ENCODE data around the gene SLC6A2.

The SLC6A2 gene

GRCh38 chr16:55671206-55671973 lies 15.6 kb downstream of the SLC6A2 start:
- Histone ChIP-seq H3K4me3 (ENCODE audit: extremely low read depth, insufficient read depth, low read length, poor library complexity, severe bottlenecking) (no peak overlapping the region), H3K9me3 (ENCODE audit: control insufficient read depth, low read length) (no peaks in the 10 kb centered on the region), H3K36me3 (ENCODE audit: control insufficient read depth, insufficient read depth, low read length) (no peaks in the 10 kb centered on the region), H3K4me1 (ENCODE audit: control insufficient read depth, insufficient read depth, low read length, poor library complexity, severe bottlenecking) (no peaks in the 10 kb centered on the region), H3K27ac (ENCODE audit: low read depth, low read length, severe bottlenecking) (no peak overlapping the region)
- WGBS, 2 experiments (ENCODE audit: insufficient coverage in 2 of 2), result 89 to 91% methylated on average over 21 of the region's 26 CpGs

GRCh38 chr16:55671974-55672280 lies 16.1 kb downstream of the SLC6A2 start:
- Histone ChIP-seq H3K4me3 (ENCODE audit: extremely low read depth, insufficient read depth, low read length, poor library complexity, severe bottlenecking) (no peak overlapping the region), H3K4me1 (ENCODE audit: control insufficient read depth, insufficient read depth, low read length, poor library complexity, severe bottlenecking) (no peaks in the 10 kb centered on the region), H3K36me3 (ENCODE audit: control insufficient read depth, insufficient read depth, low read length) (no peaks in the 10 kb centered on the region), H3K27ac (ENCODE audit: low read depth, low read length, severe bottlenecking) (no peak overlapping the region), H3K9me3 (ENCODE audit: control insufficient read depth, low read length) (no peaks in the 10 kb centered on the region)
- WGBS, 2 experiments (ENCODE audit: insufficient coverage in 2 of 2), result 89 to 97% methylated on average over 8 to 10 of the region's 10 CpGs

GRCh38 chr16:55672471-55672870 lies 16.7 kb downstream of the SLC6A2 start:
- WGBS, 2 experiments (ENCODE audit: insufficient coverage in 2 of 2), result 85% methylated on average over 4 to 5 of the region's 6 CpGs
- H3K4me3 ChIP-seq (ENCODE audit: extremely low read depth, insufficient read depth, low read length, poor library complexity, severe bottlenecking), result no peak overlapping the region
- H3K9me3 ChIP-seq (ENCODE audit: control insufficient read depth, low read length), result no peaks in the 10 kb centered on the region
- H3K36me3 ChIP-seq (ENCODE audit: control insufficient read depth, insufficient read depth, low read length), result no peaks in the 10 kb centered on the region
- no peaks in the 10 kb centered on the region for H3K4me1 ChIP-seq (ENCODE audit: control insufficient read depth, insufficient read depth, low read length, poor library complexity, severe bottlenecking)
- no peak overlapping the region for H3K27ac ChIP-seq (ENCODE audit: low read depth, low read length, severe bottlenecking)

GRCh38 chr16:55678161-55678821 lies 22.5 kb downstream of the SLC6A2 start:
- no peaks in the 10 kb centered on the region for H3K36me3 ChIP-seq (ENCODE audit: control insufficient read depth, insufficient read depth, low read length)
- WGBS, 2 experiments (ENCODE audit: insufficient coverage in 2 of 2), result 61 to 67% methylated on average over 3 to 5 of the region's 7 CpGs
- no peaks in the 10 kb centered on the region for H3K4me1 ChIP-seq (ENCODE audit: control insufficient read depth, insufficient read depth, low read length, poor library complexity, severe bottlenecking)
- H3K9me3 ChIP-seq (ENCODE audit: control insufficient read depth, low read length), result no peaks in the 10 kb centered on the region
- no peak overlapping the region for H3K27ac ChIP-seq (ENCODE audit: low read depth, low read length, severe bottlenecking)
- no peak overlapping the region for H3K4me3 ChIP-seq (ENCODE audit: extremely low read depth, insufficient read depth, low read length, poor library complexity, severe bottlenecking)

- Histone ChIP-seq H3K9me3 (ENCODE audit: control insufficient read depth, low read length) (no peaks in the 10 kb centered on the region), H3K27ac (ENCODE audit: low read depth, low read length, severe bottlenecking) (no peak overlapping the region), H3K4me1 (ENCODE audit: control insufficient read depth, insufficient read depth, low read length, poor library complexity, severe bottlenecking) (no peaks in the 10 kb centered on the region), H3K36me3 (ENCODE audit: control insufficient read depth, insufficient read depth, low read length) (no peaks in the 10 kb centered on the region), H3K4me3 (ENCODE audit: extremely low read depth, insufficient read depth, low read length, poor library complexity, severe bottlenecking) (no peak overlapping the region)
- 81 to 95% methylated on average over 6 of the region's 7 CpGs for WGBS, 2 experiments (ENCODE audit: insufficient coverage in 2 of 2)
These were observed 26.3 kb downstream of the SLC6A2 start for GRCh38 chr16:55682086-55682485.

- Histone ChIP-seq H3K4me1 (ENCODE audit: control insufficient read depth, insufficient read depth, low read length, poor library complexity, severe bottlenecking) (no peaks in the 10 kb centered on the region), H3K9me3 (ENCODE audit: control insufficient read depth, low read length) (no peaks in the 10 kb centered on the region), H3K36me3 (ENCODE audit: control insufficient read depth, insufficient read depth, low read length) (no peaks in the 10 kb centered on the region), H3K4me3 (ENCODE audit: extremely low read depth, insufficient read depth, low read length, poor library complexity, severe bottlenecking) (no peak overlapping the region), H3K27ac (ENCODE audit: low read depth, low read length, severe bottlenecking) (no peak overlapping the region)
- 100% methylated on average over 1 of the region's 1 CpG for WGBS, 2 experiments (ENCODE audit: insufficient coverage in 2 of 2)
These were observed 30.2 kb downstream of the SLC6A2 start for GRCh38 chr16:55685973-55686372.

GRCh38 chr16:55686671-55687070 lies 30.9 kb downstream of the SLC6A2 start:
- Histone ChIP-seq H3K9me3 (ENCODE audit: control insufficient read depth, low read length) (no peaks in the 10 kb centered on the region), H3K4me3 (ENCODE audit: extremely low read depth, insufficient read depth, low read length, poor library complexity, severe bottlenecking) (no peak overlapping the region), H3K4me1 (ENCODE audit: control insufficient read depth, insufficient read depth, low read length, poor library complexity, severe bottlenecking) (no peaks in the 10 kb centered on the region), H3K27ac (ENCODE audit: low read depth, low read length, severe bottlenecking) (no peak overlapping the region), H3K36me3 (ENCODE audit: control insufficient read depth, insufficient read depth, low read length) (no peaks in the 10 kb centered on the region)
- 100% methylated on average over 1 of the region's 1 CpG; no CpG with 5 or more reads in 1 of the 2 experiments for WGBS, 2 experiments (ENCODE audit: insufficient coverage in 2 of 2)

GRCh38 chr16:55687802-55688201 lies 32.0 kb downstream of the SLC6A2 start:
- Histone ChIP-seq H3K36me3 (ENCODE audit: control insufficient read depth, insufficient read depth, low read length) (no peaks in the 10 kb centered on the region), H3K9me3 (ENCODE audit: control insufficient read depth, low read length) (no peaks in the 10 kb centered on the region), H3K4me1 (ENCODE audit: control insufficient read depth, insufficient read depth, low read length, poor library complexity, severe bottlenecking) (no peaks in the 10 kb centered on the region), H3K27ac (ENCODE audit: low read depth, low read length, severe bottlenecking) (no peak overlapping the region), H3K4me3 (ENCODE audit: extremely low read depth, insufficient read depth, low read length, poor library complexity, severe bottlenecking) (no peak overlapping the region)
- 92 to 95% methylated on average over 2 of the region's 2 CpGs for WGBS, 2 experiments (ENCODE audit: insufficient coverage in 2 of 2)

GRCh38 chr16:55690841-55691240 lies 35.1 kb downstream of the SLC6A2 start:
- H3K4me1 ChIP-seq (ENCODE audit: control insufficient read depth, insufficient read depth, low read length, poor library complexity, severe bottlenecking), result no peaks in the 10 kb centered on the region
- no peak overlapping the region for H3K27ac ChIP-seq (ENCODE audit: low read depth, low read length, severe bottlenecking)
- no CpG with 5 or more reads among the region's 1 CpG for WGBS, 2 experiments (ENCODE audit: insufficient coverage in 2 of 2)
- H3K4me3 ChIP-seq (ENCODE audit: extremely low read depth, insufficient read depth, low read length, poor library complexity, severe bottlenecking), result no peak overlapping the region
- H3K36me3 ChIP-seq (ENCODE audit: control insufficient read depth, insufficient read depth, low read length), result no peaks in the 10 kb centered on the region
- H3K9me3 ChIP-seq (ENCODE audit: control insufficient read depth, low read length), result no peaks in the 10 kb centered on the region

GRCh38 chr16:55691771-55692170 lies 36.0 kb downstream of the SLC6A2 start:
- Histone ChIP-seq H3K9me3 (ENCODE audit: control insufficient read depth, low read length) (no peaks in the 10 kb centered on the region), H3K36me3 (ENCODE audit: control insufficient read depth, insufficient read depth, low read length) (no peaks in the 10 kb centered on the region), H3K4me1 (ENCODE audit: control insufficient read depth, insufficient read depth, low read length, poor library complexity, severe bottlenecking) (no peaks in the 10 kb centered on the region), H3K27ac (ENCODE audit: low read depth, low read length, severe bottlenecking) (no peak overlapping the region), H3K4me3 (ENCODE audit: extremely low read depth, insufficient read depth, low read length, poor library complexity, severe bottlenecking) (no peak overlapping the region)
- WGBS, 2 experiments (ENCODE audit: insufficient coverage in 2 of 2), result 93 to 95% methylated on average over 12 of the region's 12 CpGs

- WGBS, 2 experiments (ENCODE audit: insufficient coverage in 2 of 2), result 85 to 100% methylated on average over 2 to 4 of the region's 5 CpGs
- no peak overlapping the region for H3K27ac ChIP-seq (ENCODE audit: low read depth, low read length, severe bottlenecking)
- H3K4me1 ChIP-seq (ENCODE audit: control insufficient read depth, insufficient read depth, low read length, poor library complexity, severe bottlenecking), result no peaks in the 10 kb centered on the region
- no peak overlapping the region for H3K4me3 ChIP-seq (ENCODE audit: extremely low read depth, insufficient read depth, low read length, poor library complexity, severe bottlenecking)
- H3K36me3 ChIP-seq (ENCODE audit: control insufficient read depth, insufficient read depth, low read length), result no peaks in the 10 kb centered on the region
- no peaks in the 10 kb centered on the region for H3K9me3 ChIP-seq (ENCODE audit: control insufficient read depth, low read length)
These were observed 39.8 kb downstream of the SLC6A2 start for GRCh38 chr16:55695595-55695994.
